Measurements from ENCODE around the gene PRSS50.

PRSS50 gene

GRCh38 chr3:46670891-46671427, 46.7 kb downstream of the PRSS50 start:
- peak; percentile 0 for DNase-seq

GRCh38 chr3:46670000-46670890, 47.4 kb downstream of the PRSS50 start:
- Histone ChIP-seq H3K9me3 (no peaks in the 10 kb centered on the region), H3K27me3 (no peaks in the 10 kb centered on the region), H3K36me3 (no peaks in the 10 kb centered on the region), H3K4me3 (ENCODE audit: low read depth, low read length) (no peak overlapping the region), H3K4me1 (no peaks in the 10 kb centered on the region)
- TF ChIP-seq CTCF (IDR thresholded peaks at IDR 0.05; ENCODE audit: low read depth, low read length): no peak
- DNase-seq: peak; percentile 1

More at GRCh38 chr3:46670891-46671427, 46.7 kb downstream of the PRSS50 start:
- Histone ChIP-seq H3K27me3 (no peaks in the 10 kb centered on the region), H3K9me3 (no peaks in the 10 kb centered on the region), H3K36me3 (no peaks in the 10 kb centered on the region), H3K4me1 (no peaks in the 10 kb centered on the region), H3K4me3 (ENCODE audit: low read depth, low read length) (no peak overlapping the region)
- no peak for TF ChIP-seq CTCF (IDR thresholded peaks at IDR 0.05; ENCODE audit: low read depth, low read length)

- Histone ChIP-seq H3K4me1 (no peaks in the 10 kb centered on the region), H3K27me3 (no peaks in the 10 kb centered on the region), H3K36me3 (no peaks in the 10 kb centered on the region), H3K9me3 (no peaks in the 10 kb centered on the region), H3K4me3 (ENCODE audit: low read depth, low read length) (no peak overlapping the region)
- no peak for TF ChIP-seq CTCF (IDR thresholded peaks at IDR 0.05; ENCODE audit: low read depth, low read length)
- DNase-seq: no peak
Observed at GRCh38 chr3:46669191-46669999, 48.3 kb downstream of the PRSS50 start.

- Histone ChIP-seq H3K36me3 (no peaks in the 10 kb centered on the region), H3K4me3 (ENCODE audit: low read depth, low read length) (no peak overlapping the region), H3K9me3 (no peaks in the 10 kb centered on the region), H3K4me1 (no peaks in the 10 kb centered on the region), H3K27me3 (no peaks in the 10 kb centered on the region)
- no peak for TF ChIP-seq CTCF (IDR thresholded peaks at IDR 0.05; ENCODE audit: low read depth, low read length)
- no peak for DNase-seq
Observed at GRCh38 chr3:46668591-46668990, 49.1 kb downstream of the PRSS50 start.

- TF ChIP-seq CTCF (IDR thresholded peaks at IDR 0.05; ENCODE audit: low read depth, low read length): no peak
Observed at GRCh38 chr3:46668116-46668515, 49.6 kb downstream of the PRSS50 start.

More at GRCh38 chr3:46668116-46668515, 49.6 kb downstream of the PRSS50 start:
- Histone ChIP-seq H3K4me1 (no peaks in the 10 kb centered on the region), H3K27me3 (no peaks in the 10 kb centered on the region), H3K9me3 (no peaks in the 10 kb centered on the region), H3K4me3 (ENCODE audit: low read depth, low read length) (no peak overlapping the region), H3K36me3 (no peaks in the 10 kb centered on the region)
- peak; percentile 2 for DNase-seq
